C1 segment of cervical spinal cord (tissue), 14 donors: ENCODE results near the gene VPS50.

ENCODE experiments used
- DNase-seq, 14 donors: peaks; one replicate each; lab custom pipeline; 2025; lab: John Stamatoyannopoulos, UW

VPS50 gene

DNA sequence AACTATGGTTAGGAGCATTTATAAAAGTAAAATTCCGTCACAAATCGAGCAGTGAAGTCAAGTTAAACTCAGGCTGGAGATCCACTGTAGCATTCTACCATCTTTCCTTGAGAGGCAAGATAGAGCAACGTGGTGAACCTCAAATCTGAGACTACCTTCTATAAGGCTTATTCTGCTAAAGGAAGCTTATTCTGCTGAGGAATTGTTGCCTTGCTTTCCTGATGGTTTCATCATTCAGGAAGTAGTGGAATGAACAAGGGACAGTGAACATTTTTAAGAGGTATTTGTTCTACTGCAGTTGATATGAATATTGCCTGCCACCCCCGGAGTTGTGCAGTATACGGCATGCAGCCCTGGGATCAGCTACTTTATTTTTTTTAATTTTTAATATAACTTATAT lies 170.8 kb downstream of the VPS50 start:
- DNase-seq, result no peak

DNA sequence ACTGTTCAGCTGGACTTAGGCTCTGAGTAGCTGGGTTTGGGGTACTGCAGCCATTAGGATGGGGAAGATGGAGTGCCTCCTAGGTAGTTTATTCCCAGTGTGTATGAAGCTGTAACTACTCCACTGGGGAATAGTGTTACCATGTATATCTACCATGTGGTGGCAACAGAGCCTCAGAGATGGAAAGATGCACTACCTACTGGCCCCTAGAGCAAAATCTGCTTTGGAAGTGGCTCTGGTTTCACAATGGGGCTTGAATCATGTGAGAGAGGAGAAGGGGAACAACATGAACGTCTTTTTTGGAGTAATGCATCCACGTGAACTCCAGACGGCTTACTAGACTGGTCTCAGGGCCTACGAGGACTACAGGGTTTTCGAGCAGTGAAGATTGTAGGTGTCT lies 175.1 kb downstream of the VPS50 start:
- peak in 3 of 14 donors; percentile 1 to 18 (median 4) for DNase-seq

DNA sequence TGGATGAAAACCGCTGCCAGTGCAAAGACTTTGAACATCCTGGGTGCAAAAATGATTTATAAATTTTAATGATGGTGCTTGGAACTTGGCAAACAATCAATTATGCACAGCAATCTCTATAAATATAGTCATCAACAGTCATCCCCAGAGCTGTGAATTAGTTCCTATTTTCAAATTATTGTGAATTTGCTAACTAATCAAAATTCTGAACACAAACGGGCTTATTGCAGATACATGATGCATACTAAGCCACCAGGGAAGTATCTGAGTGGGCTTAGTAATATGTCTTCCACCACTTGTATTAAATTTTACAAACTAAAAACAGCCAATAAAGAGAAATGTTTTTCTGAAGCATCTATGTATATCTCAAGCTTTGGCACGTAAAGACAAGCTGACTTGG lies 177.2 kb downstream of the VPS50 start:
- no peak for DNase-seq
